ENCODE data around the gene NFILZ.

The NFILZ gene

GRCh38 chr19:8642561-8642960, 12.1 kb downstream of the NFILZ start:
- no peak for DNase-seq (ENCODE audit: low spot score)

GRCh38 chr19:8643860-8644653, 13.6 kb downstream of the NFILZ start:
- no peak for DNase-seq (ENCODE audit: low spot score)

- DNase-seq (ENCODE audit: low spot score): no peak
Measured at GRCh38 chr19:8648240-8648639, 17.8 kb downstream of the NFILZ start.

GRCh38 chr19:8654591-8655339, 24.3 kb downstream of the NFILZ start:
- peak; percentile 76 for DNase-seq (ENCODE audit: low spot score)

GRCh38 chr19:8655340-8655709, 24.9 kb downstream of the NFILZ start:
- no peak for DNase-seq (ENCODE audit: low spot score)

- DNase-seq (ENCODE audit: low spot score): no peak
Measured at GRCh38 chr19:8657869-8658268, 27.4 kb downstream of the NFILZ start.

- DNase-seq (ENCODE audit: low spot score): no peak
Measured at GRCh38 chr19:8659905-8660304, 29.5 kb downstream of the NFILZ start.

GRCh38 chr19:8662263-8662662, 31.8 kb downstream of the NFILZ start:
- DNase-seq (ENCODE audit: low spot score): no peak

- DNase-seq (ENCODE audit: low spot score): no peak
Measured at GRCh38 chr19:8663920-8664670, 33.7 kb downstream of the NFILZ start.

GRCh38 chr19:8664671-8665057, 34.2 kb downstream of the NFILZ start:
- no peak for DNase-seq (ENCODE audit: low spot score)

GRCh38 chr19:8665468-8666213, 35.2 kb downstream of the NFILZ start:
- no peak for DNase-seq (ENCODE audit: low spot score)

GRCh38 chr19:8666814-8667405, 36.5 kb downstream of the NFILZ start:
- no peak for DNase-seq (ENCODE audit: low spot score)

GRCh38 chr19:8673276-8673891, 43.0 kb downstream of the NFILZ start:
- DNase-seq (ENCODE audit: low spot score): no peak

- DNase-seq (ENCODE audit: low spot score): no peak
Measured at GRCh38 chr19:8675066-8675465, 44.6 kb downstream of the NFILZ start.

- DNase-seq (ENCODE audit: low spot score): no peak
Measured at GRCh38 chr19:8678244-8678807, 47.9 kb downstream of the NFILZ start.

All from hepatic stellate cell (primary cell).